Activated CD4-positive, alpha-beta memory T cell treated with anti-CD3 and anti-CD28 coated beads for 36 hours (primary cell): ENCODE measurements around the gene ARRB1. TPM values are rescaled to one million over a fixed set of nuclear protein-coding genes. Genes with fewer than 3 reads are reported as not detected.
A peak's percentile ranks its signal among the peaks of the same experiment; 100 is the strongest.

Experiments
- CTCF ChIA-PET: fragments of 350-600 bp; sonication (Branson Sonifier 250); formaldehyde crosslinking; loops from one replicate; lab custom pipeline; 2021; ENCODE audit warnings: antibody characterized with exemption, inconsistent platforms; lab: Charles Lee
- POLR2A ChIA-PET: fragments of 350-600 bp; sonication (Branson Sonifier 250); formaldehyde crosslinking; loops from one replicate; lab custom pipeline; 2021; ENCODE audit warnings: antibody characterized with exemption; lab: Charles Lee
- DNase-seq: peaks from one replicate; pipeline ENCODE4 v3.0.0-alpha.2; 2020
- H3K27ac Mint-ChIP-seq: one replicate; pipeline ENCODE4 v1.8.0; 2021; ENCODE audit warnings: mixed read lengths
- H3K27me3 Mint-ChIP-seq: one replicate; pipeline ENCODE4 v1.8.0; 2021; ENCODE audit warnings: mixed read lengths
- H3K36me3 Mint-ChIP-seq: one replicate; pipeline ENCODE4 v1.8.0; 2021; ENCODE audit warnings: mixed read lengths
- H3K4me1 Mint-ChIP-seq: one replicate; pipeline ENCODE4 v1.8.0; 2021; ENCODE audit warnings: low read depth, mixed read lengths
- H3K4me3 Mint-ChIP-seq: one replicate; pipeline ENCODE4 v1.8.0; 2021; ENCODE audit warnings: mild to moderate bottlenecking, mixed read lengths
- H3K9me3 Mint-ChIP-seq: one replicate; pipeline ENCODE4 v1.8.0; 2021; ENCODE audit warnings: mixed read lengths
- intact Hi-C: fragments of 100-400 bp; cut with micrococcal nuclease; formaldehyde crosslinking; loops from one replicate; pipeline ENCODE4 v1.15.1; 2023
- total RNA-seq, 2 experiments: library from RNA; stranded (reverse); gene quantifications; one replicate each; pipeline ENCODE4 v1.2.3, GENCODE V29; 2021

Gene ARRB1
- total RNA-seq, 2 experiments from 2014 or later: 16.3 to 18.8 TPM

DNA sequence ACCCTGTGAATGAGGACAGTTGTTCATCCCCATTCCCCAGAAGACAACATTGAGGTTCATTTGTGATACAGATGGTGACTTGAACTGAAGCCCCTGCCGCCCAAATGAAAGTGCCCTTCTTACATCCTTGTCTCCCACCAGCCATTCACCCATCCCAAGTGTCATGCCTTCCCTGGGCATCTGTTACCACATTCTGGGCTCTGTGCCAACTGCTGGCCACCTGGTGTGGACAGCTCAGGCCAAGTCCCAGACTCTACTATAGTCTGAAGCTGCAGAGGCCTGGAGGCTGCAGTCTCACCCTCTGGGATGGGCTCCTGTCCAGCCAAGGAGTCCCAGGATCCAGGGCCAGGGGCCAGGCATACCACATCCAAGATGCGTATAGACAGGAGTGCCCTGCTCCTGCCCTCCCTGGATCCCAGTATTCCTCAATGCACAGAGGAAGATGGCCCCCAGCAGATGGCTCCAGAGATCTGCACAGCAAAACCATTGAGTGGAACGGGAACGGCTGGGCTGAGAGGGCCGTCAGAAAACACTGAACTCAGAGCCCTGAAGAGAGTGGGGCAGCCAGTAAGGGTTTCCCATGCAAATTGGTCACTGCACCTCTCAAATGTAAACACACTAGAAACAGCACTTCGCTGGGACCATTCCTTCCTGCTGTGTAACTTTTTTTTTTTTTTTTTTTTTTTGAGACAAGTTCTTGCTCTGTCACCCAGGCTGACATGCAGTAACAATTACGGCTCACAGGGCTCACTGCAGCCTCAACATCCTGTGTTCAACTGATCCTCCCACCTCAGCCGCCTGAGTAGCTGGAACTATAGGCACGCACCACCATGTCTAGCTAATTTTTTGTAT lies 22.8 kb downstream of the ARRB1 start:
- Mint-ChIP-seq H3K4me3 (no peak overlapping the region), H3K9me3 (no peaks in the 10 kb centered on the region), H3K27me3 (no peaks in the 10 kb centered on the region), H3K27ac (peak overlapping the region; percentile 70), H3K4me1 (peaks cover 60% of the 10 kb centered on the region), H3K36me3 (no peaks in the 10 kb centered on the region)
- peak; percentile 77 for DNase-seq
- CTCF ChIA-PET: interaction anchor here (0.6 to 6.4 kb wide), 7 partner anchors 12 to 69 kb away, joined by 3 to 69 read pairs (median 9); no protein-coding TSS in a partner anchor
- intact Hi-C loops: loop anchor here (1.0 to 2.0 kb wide), 3 partner anchors 10 to 56 kb away; no protein-coding TSS in a partner anchor
- POLR2A ChIA-PET: no interaction called here

GRCh38 chr11:75326439-75326810 lies 25.0 kb downstream of the ARRB1 start:
- Mint-ChIP-seq H3K27ac (peak overlapping the region; percentile 38), H3K4me3 (peak overlapping the region; percentile 5), H3K36me3 (no peaks in the 10 kb centered on the region), H3K4me1 (peaks cover 56% of the 10 kb centered on the region), H3K9me3 (no peaks in the 10 kb centered on the region), H3K27me3 (no peaks in the 10 kb centered on the region)
- intact Hi-C loops: no loop called here
- POLR2A ChIA-PET: interaction anchor here (0.7 to 1.2 kb wide), 3 partner anchors 9 to 51 kb away, joined by 3 to 6 read pairs (median 4); no protein-coding TSS in a partner anchor
- CTCF ChIA-PET: interaction anchor here (1.0 to 6.4 kb wide), 3 partner anchors 14 to 59 kb away, joined by 4 to 69 read pairs (median 6); no protein-coding TSS in a partner anchor
- peak; percentile 53 for DNase-seq

GRCh38 chr11:75325713-75326438 lies 25.6 kb downstream of the ARRB1 start:
- Mint-ChIP-seq H3K9me3 (no peaks in the 10 kb centered on the region), H3K27me3 (no peaks in the 10 kb centered on the region), H3K27ac (peak overlapping the region; percentile 38), H3K4me1 (peaks cover 54% of the 10 kb centered on the region), H3K4me3 (peak overlapping the region; percentile 5), H3K36me3 (no peaks in the 10 kb centered on the region)
- ChIA-PET CTCF (interaction anchor here (1.0 to 6.4 kb wide), 3 partner anchors 14 to 60 kb away, joined by 4 to 69 read pairs (median 6); no protein-coding TSS in a partner anchor), POLR2A (interaction anchor here (0.7 to 1.2 kb wide), 4 partner anchors 9 to 50 kb away, joined by 3 to 6 read pairs (median 4); no protein-coding TSS in a partner anchor)
- peak; percentile 82 for DNase-seq
- intact Hi-C loops: no loop called here

DNA sequence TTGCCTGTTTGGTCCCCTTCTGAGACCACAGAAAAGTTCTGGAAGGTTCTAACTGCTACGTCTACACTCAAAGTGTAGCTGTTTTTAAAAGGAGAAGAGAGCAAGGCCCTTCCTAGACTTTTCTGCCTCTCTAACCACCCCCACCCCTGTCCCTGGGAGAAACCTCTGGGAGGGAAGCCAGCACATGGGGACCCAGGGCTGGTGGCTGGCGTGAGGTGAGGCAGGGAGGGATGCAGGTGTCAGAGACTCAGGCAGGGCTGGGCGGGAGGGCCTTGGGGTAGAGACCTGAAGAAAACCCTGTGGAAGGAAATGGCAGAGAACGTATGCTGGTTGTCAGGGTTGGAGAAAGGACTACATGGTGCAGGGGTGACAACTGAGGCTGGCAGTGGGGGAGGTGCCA lies 26.7 kb downstream of the ARRB1 start:
- peaks cover 47% of the 10 kb centered on the region for H3K4me1 Mint-ChIP-seq
- no peaks in the 10 kb centered on the region for H3K27me3 Mint-ChIP-seq
- intact Hi-C loops: no loop called here
- no peak for DNase-seq
- ChIA-PET CTCF (no interaction called here), POLR2A (no interaction called here)
- H3K9me3 Mint-ChIP-seq: no peaks in the 10 kb centered on the region
- no peaks in the 10 kb centered on the region for H3K36me3 Mint-ChIP-seq
- H3K27ac Mint-ChIP-seq: no peak overlapping the region
- H3K4me3 Mint-ChIP-seq: no peak overlapping the region

- no peak for DNase-seq
- Mint-ChIP-seq H3K9me3 (no peaks in the 10 kb centered on the region), H3K4me3 (no peak overlapping the region), H3K4me1 (peaks cover 42% of the 10 kb centered on the region), H3K27ac (no peak overlapping the region), H3K27me3 (no peaks in the 10 kb centered on the region), H3K36me3 (no peaks in the 10 kb centered on the region)
- intact Hi-C loops: no loop called here
- ChIA-PET POLR2A (no interaction called here), CTCF (interaction anchor here (0.6 to 1.1 kb wide), 2 partner anchors 44 to 184 kb away, joined by 3 to 4 read pairs; no protein-coding TSS in a partner anchor)
These were observed 27.3 kb downstream of the ARRB1 start for GRCh38 chr11:75324189-75324588.

DNA sequence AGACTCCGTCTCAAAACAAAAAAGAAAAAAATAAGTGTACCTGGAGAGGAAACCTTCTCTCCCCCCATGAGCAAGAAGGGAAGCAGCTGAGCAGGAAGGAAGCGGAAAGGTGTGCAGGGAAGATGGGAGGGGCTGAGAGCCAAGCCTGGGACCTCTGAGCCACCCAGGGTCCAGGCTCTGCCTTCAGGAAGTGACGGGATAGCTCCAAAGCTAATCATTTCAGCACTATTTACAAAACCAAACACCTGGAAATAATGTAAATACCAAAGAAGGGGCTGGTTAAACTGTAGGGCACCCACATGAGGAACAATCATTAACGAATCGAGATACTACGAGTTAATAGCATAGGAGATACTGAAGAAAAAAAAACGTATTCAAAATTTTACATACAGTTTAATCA lies 27.9 kb downstream of the ARRB1 start:
- Mint-ChIP-seq H3K4me1 (peaks cover 36% of the 10 kb centered on the region), H3K9me3 (no peaks in the 10 kb centered on the region), H3K36me3 (no peaks in the 10 kb centered on the region), H3K4me3 (no peak overlapping the region), H3K27me3 (no peaks in the 10 kb centered on the region), H3K27ac (no peak overlapping the region)
- no peak for DNase-seq
- intact Hi-C loops: no loop called here
- POLR2A ChIA-PET: no interaction called here
- CTCF ChIA-PET: interaction anchor here (0.6 to 1.1 kb wide), 3 partner anchors 33 to 184 kb away, joined by 3 to 4 read pairs (median 4); no protein-coding TSS in a partner anchor

DNA sequence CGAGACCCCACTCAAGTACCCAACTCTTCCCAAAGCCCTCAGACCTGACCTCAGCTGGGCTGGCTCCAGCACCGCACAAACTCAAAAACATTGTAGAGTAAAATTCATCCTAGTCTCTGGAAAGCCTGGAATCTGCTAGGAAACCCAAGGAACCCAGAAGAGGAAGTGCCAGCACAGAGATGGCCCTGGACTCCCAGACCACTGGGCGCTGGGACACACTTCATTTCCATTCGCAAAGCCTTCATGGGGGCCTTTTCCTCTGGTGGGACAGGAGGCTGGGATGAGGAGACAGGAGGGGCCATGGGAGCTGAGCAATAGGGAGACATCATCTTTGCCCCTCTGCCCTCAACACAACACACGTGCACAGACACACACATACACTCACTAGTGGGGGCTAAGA lies 30.8 kb downstream of the ARRB1 start:
- DNase-seq: no peak
- H3K9me3 Mint-ChIP-seq: no peaks in the 10 kb centered on the region
- H3K4me3 Mint-ChIP-seq: no peak overlapping the region
- intact Hi-C loops: no loop called here
- CTCF ChIA-PET: interaction anchor here (1.8 kb wide), 1 partner anchor 45 kb away, joined by 5 read pairs; no protein-coding TSS in a partner anchor
- no peaks in the 10 kb centered on the region for H3K36me3 Mint-ChIP-seq
- POLR2A ChIA-PET: no interaction called here
- no peaks in the 10 kb centered on the region for H3K27me3 Mint-ChIP-seq
- peaks cover 21% of the 10 kb centered on the region for H3K4me1 Mint-ChIP-seq
- no peak overlapping the region for H3K27ac Mint-ChIP-seq

- no peaks in the 10 kb centered on the region for H3K9me3 Mint-ChIP-seq
- no peak overlapping the region for H3K27ac Mint-ChIP-seq
- ChIA-PET POLR2A (no interaction called here), CTCF (interaction anchor here (1.8 kb wide), 1 partner anchor 44 kb away, joined by 5 read pairs; no protein-coding TSS in a partner anchor)
- no peak for DNase-seq
- no peaks in the 10 kb centered on the region for H3K36me3 Mint-ChIP-seq
- H3K4me3 Mint-ChIP-seq: no peak overlapping the region
- H3K4me1 Mint-ChIP-seq: peaks cover 25% of the 10 kb centered on the region
- intact Hi-C loops: no loop called here
- H3K27me3 Mint-ChIP-seq: no peaks in the 10 kb centered on the region
These were observed 31.3 kb downstream of the ARRB1 start for GRCh38 chr11:75320046-75320618.

GRCh38 chr11:75319035-75319877 lies 32.2 kb downstream of the ARRB1 start:
- no peak for DNase-seq
- CTCF ChIA-PET: no interaction called here
- Mint-ChIP-seq H3K27me3 (no peaks in the 10 kb centered on the region), H3K27ac (no peak overlapping the region), H3K4me3 (no peak overlapping the region), H3K4me1 (peaks cover 20% of the 10 kb centered on the region), H3K9me3 (no peaks in the 10 kb centered on the region), H3K36me3 (no peaks in the 10 kb centered on the region)
- POLR2A ChIA-PET: no interaction called here
- intact Hi-C loops: no loop called here

DNA sequence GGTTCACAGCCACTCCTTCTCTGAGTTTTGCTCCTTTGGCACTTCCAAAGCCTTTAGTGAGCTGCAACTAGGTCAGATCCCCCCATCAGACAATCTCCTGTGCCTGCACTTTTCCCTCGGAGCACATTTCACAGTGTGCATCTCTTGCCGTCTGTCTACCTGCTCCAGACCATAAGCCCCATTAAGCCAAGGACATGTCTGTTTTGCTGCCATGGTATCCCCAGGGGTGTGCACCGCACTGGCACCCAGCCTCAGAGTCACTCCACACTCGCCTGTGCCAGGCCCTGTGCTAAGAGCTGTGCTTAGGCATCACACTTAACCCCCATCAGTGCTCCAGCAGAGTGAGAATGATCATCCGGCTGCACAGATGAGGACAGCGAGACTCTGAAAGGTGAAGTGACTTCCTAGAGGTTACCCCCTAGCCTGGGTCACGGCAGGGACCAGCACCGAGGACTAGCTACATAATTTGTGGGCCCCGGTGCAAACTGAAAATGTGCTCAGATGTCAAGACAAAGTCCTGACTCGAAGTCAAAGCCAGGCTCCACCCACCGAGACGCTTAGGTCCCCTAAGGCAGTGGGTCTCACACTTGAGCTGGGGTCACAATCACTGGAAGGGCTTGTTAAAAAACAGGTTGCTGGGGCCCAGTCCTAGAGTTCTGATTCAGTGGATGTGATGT lies 33.9 kb downstream of the ARRB1 start:
- H3K4me3 Mint-ChIP-seq: no peak overlapping the region
- no peaks in the 10 kb centered on the region for H3K9me3 Mint-ChIP-seq
- DNase-seq: no peak
- POLR2A ChIA-PET: no interaction called here
- intact Hi-C loops: no loop called here
- H3K36me3 Mint-ChIP-seq: no peaks in the 10 kb centered on the region
- H3K27me3 Mint-ChIP-seq: no peaks in the 10 kb centered on the region
- CTCF ChIA-PET: interaction anchor here (1.9 kb wide), 1 partner anchor 37 kb away, joined by 9 read pairs; no protein-coding TSS in a partner anchor
- H3K4me1 Mint-ChIP-seq: peaks cover 10% of the 10 kb centered on the region
- no peak overlapping the region for H3K27ac Mint-ChIP-seq
